Gastroesophageal sphincter (tissue), 4 donors: ENCODE results near the gene PTPRK. TPM values are rescaled to one million over a fixed set of nuclear protein-coding genes. Genes with fewer than 3 reads are reported as not detected.

ENCODE experiments used
- ATAC-seq: fragments of 150-250 bp; one replicate; pipeline ENCODE4 v1.9.1; 2016; ENCODE audit warnings: mild to moderate bottlenecking, moderate library complexity
- H3K27ac ChIP-seq, 4 donors: fragments of 200-600 bp; sonication (generic) in 3 of 4; 1 replicate in 3 of 4; 2 replicates in 1 of 4; pipeline ENCODE4 v1.5.1; 2016 to 2019
- H3K27me3 ChIP-seq: fragments of 200-600 bp; sonication (generic); one replicate; pipeline ENCODE4 v1.5.1; 2019
- H3K36me3 ChIP-seq, 2 donors: fragments of 200-600 bp; sonication (generic); one replicate each; pipeline ENCODE4 v1.5.1; 2019; ENCODE audit warnings: control low read depth in 1 of 2
- H3K4me1 ChIP-seq, 3 donors: fragments of 200-600 bp; sonication (generic); 1 replicate in 2 of 3; 2 replicates in 1 of 3; pipeline ENCODE4 v1.5.1; 2016 to 2019; ENCODE audit warnings: control low read depth in 2 of 3
- H3K4me3 ChIP-seq, 2 donors: fragments of 200-600 bp; sonication (generic); one replicate each; pipeline ENCODE4 v1.5.1; 2019; ENCODE audit warnings: mild to moderate bottlenecking in 1 of 2, moderate library complexity in 1 of 2
- H3K9me3 ChIP-seq, 3 donors: fragments of 200-600 bp; sonication (generic); one replicate each; pipeline ENCODE4 v1.5.1; 2017 to 2019; ENCODE audit warnings: control low read depth in 2 of 3
- EP300 ChIP-seq: sonication (generic); formaldehyde crosslinking; IDR thresholded peaks from one replicate; pipeline ENCODE4 v1.6.1; 2017; ENCODE audit warnings: antibody characterized with exemption, mild to moderate bottlenecking
- POLR2A ChIP-seq, 2 donors: fragments of 450-650 bp; IDR thresholded peaks; one replicate each; pipeline ENCODE4 v1.6.1; 2017; ENCODE audit warnings: antibody characterized with exemption in 2 of 2, mild to moderate bottlenecking in 2 of 2, moderate library complexity in 1 of 2
- POLR2AphosphoS5 ChIP-seq: sonication (generic); formaldehyde crosslinking; IDR thresholded peaks from one replicate; pipeline ENCODE4 v1.6.1; 2017; ENCODE audit warnings: antibody characterized with exemption
- WGBS, 2 donors: methylation state at CpG; one replicate each; pipeline ENCODE4 v1.1.5; 2018; ENCODE audit warnings: low coverage in 1 of 2; 5-methylcytosine and 5-hydroxymethylcytosine counted together
- total RNA-seq, 4 donors: library from RNA; depleted of rRNA; stranded (reverse); fragments of >200 nt; gene quantifications; one replicate each; pipeline ENCODE4 v1.1.0, GENCODE V29; 2016
- TF ChIP-seq, protein P1 (sequence below), 4 experiments: fragments of 200-600 bp in 2 of 4; fragments of 450-650 bp in 2 of 4; sonication (generic) in 1 of 4; IDR thresholded peaks; one replicate each; pipeline ENCODE4 v1.5.1; 2017 to 2019; ENCODE audit warnings: antibody characterized with exemption in 4 of 4, mild to moderate bottlenecking in 2 of 4, moderate library complexity in 2 of 4

PTPRK gene
- total RNA-seq, 4 donors from 2014 or later, result 42.0 to 47.6 (median 45.8) TPM

GRCh38 chr6:128192972-128193371 lies 327.4 kb downstream of the PTPRK start:
- no peak for ATAC-seq
- H3K36me3 ChIP-seq, result no peaks in the 10 kb centered on the region
- no peaks in the 10 kb centered on the region for H3K27me3 ChIP-seq
- no peak overlapping the region for H3K4me3 ChIP-seq
- H3K4me1 ChIP-seq, result no peaks in the 10 kb centered on the region
- 57 to 86% methylated on average over 1 to 3 of the region's 3 CpGs for WGBS, 2 donors
- no peaks in the 10 kb centered on the region for H3K9me3 ChIP-seq
- no peak overlapping the region for H3K27ac ChIP-seq
- no peak for TF ChIP-seq EP300
- no peak for TF ChIP-seq POLR2A (IDR thresholded peaks at IDR 0.05)
- TF ChIP-seq, protein P1, sequence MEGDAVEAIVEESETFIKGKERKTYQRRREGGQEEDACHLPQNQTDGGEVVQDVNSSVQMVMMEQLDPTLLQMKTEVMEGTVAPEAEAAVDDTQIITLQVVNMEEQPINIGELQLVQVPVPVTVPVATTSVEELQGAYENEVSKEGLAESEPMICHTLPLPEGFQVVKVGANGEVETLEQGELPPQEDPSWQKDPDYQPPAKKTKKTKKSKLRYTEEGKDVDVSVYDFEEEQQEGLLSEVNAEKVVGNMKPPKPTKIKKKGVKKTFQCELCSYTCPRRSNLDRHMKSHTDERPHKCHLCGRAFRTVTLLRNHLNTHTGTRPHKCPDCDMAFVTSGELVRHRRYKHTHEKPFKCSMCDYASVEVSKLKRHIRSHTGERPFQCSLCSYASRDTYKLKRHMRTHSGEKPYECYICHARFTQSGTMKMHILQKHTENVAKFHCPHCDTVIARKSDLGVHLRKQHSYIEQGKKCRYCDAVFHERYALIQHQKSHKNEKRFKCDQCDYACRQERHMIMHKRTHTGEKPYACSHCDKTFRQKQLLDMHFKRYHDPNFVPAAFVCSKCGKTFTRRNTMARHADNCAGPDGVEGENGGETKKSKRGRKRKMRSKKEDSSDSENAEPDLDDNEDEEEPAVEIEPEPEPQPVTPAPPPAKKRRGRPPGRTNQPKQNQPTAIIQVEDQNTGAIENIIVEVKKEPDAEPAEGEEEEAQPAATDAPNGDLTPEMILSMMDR (IDR thresholded peaks at IDR 0.05), result no peak
- TF ChIP-seq POLR2AphosphoS5, result no peak

- Histone ChIP-seq H3K9me3 (no peaks in the 10 kb centered on the region), H3K27me3 (no peaks in the 10 kb centered on the region), H3K36me3 (peaks cover 0 to 8% of the 10 kb centered on the region in 2 donors), H3K4me1 (no peaks in the 10 kb centered on the region), H3K4me3 (no peak overlapping the region), H3K27ac (no peak overlapping the region)
- WGBS, 2 donors, result 100% methylated on average over 2 of the region's 2 CpGs
- ATAC-seq, result no peak
- no peak for TF ChIP-seq POLR2AphosphoS5
- TF ChIP-seq, protein P1 (IDR thresholded peaks at IDR 0.05), result no peak
- no peak for TF ChIP-seq POLR2A (IDR thresholded peaks at IDR 0.05)
- no peak for TF ChIP-seq EP300
These were observed 331.7 kb downstream of the PTPRK start for GRCh38 chr6:128188678-128189077.

- Histone ChIP-seq H3K36me3 (peaks cover 0 to 9% of the 10 kb centered on the region in 2 donors), H3K9me3 (no peaks in the 10 kb centered on the region), H3K4me1 (no peaks in the 10 kb centered on the region), H3K27ac (no peak overlapping the region), H3K27me3 (no peaks in the 10 kb centered on the region), H3K4me3 (no peak overlapping the region)
- 61 to 72% methylated on average over 3 of the region's 3 CpGs for WGBS, 2 donors
- ATAC-seq, result no peak
- no peak for TF ChIP-seq EP300
- TF ChIP-seq, protein P1 (IDR thresholded peaks at IDR 0.05), result no peak
- no peak for TF ChIP-seq POLR2AphosphoS5
- TF ChIP-seq POLR2A (IDR thresholded peaks at IDR 0.05), result no peak
These were observed 333.7 kb downstream of the PTPRK start for GRCh38 chr6:128186729-128187128.

DNA sequence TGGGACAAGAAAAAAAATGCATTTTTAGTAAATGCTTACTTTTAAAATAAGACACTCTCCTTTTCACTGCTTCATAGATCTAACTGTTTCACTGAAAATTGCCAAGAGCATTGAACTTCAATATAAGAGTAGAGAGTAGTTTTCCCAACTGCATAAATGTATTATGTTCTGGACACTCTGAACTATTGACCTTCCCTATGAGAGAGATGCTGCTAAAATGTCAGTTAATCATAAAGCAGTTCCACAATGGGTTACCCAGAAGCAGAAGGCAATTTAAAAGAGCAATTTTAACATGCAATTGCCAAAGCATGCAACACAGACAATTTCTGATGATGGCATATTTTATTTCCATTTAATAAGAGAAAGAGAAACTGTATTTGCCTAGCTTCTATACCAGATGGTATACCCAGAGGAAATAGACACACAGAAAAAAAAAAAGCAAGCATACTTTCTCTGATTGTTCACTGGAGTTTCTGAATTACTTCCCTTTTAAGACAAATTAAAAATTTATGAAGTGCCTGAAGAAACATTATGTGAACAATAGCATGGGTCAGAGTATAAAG lies 340.4 kb downstream of the PTPRK start:
- no peaks in the 10 kb centered on the region for H3K9me3 ChIP-seq
- TF ChIP-seq, protein P1 (IDR thresholded peaks at IDR 0.05), result no peak
- TF ChIP-seq EP300 (no peak), POLR2A (IDR thresholded peaks at IDR 0.05) (no peak), POLR2AphosphoS5 (no peak)
- H3K27me3 ChIP-seq, result no peaks in the 10 kb centered on the region
- no peak for ATAC-seq
- no peak overlapping the region for H3K4me3 ChIP-seq
- no peak overlapping the region for H3K27ac ChIP-seq
- H3K4me1 ChIP-seq, result peaks cover 0 to 5% (median 0%) of the 10 kb centered on the region in 3 donors
- H3K36me3 ChIP-seq, result peaks cover 0 to 9% of the 10 kb centered on the region in 2 donors

DNA sequence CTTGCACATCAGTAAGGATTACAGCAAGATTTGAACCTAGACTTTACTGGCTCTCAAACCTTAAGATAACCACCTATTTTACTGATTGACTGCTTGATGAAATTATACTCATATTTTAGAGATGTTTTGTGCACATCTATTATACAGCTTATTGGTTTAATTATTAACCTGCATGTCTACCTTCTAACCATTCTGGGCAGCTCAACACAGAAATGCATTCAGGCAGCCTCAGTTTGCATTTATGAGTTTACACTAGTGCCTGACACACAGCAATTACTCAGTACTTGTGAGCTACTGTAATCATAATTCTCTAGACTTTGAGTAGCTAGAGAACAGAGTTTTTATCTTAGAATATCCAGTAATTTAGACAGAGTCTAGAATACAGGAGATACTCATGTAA lies 345.7 kb downstream of the PTPRK start:
- peaks cover 0 to 41% (median 0%) of the 10 kb centered on the region in 3 donors for H3K4me1 ChIP-seq
- ATAC-seq, result no peak
- H3K4me3 ChIP-seq, result no peak overlapping the region
- TF ChIP-seq, protein P1 (IDR thresholded peaks at IDR 0.05), result no peak
- TF ChIP-seq EP300, result no peak
- no peaks in the 10 kb centered on the region for H3K9me3 ChIP-seq
- H3K36me3 ChIP-seq, result no peaks in the 10 kb centered on the region
- H3K27me3 ChIP-seq, result no peaks in the 10 kb centered on the region
- H3K27ac ChIP-seq, result no peak overlapping the region
